Hepatocyte (in vitro differentiated cells): ENCODE results near the gene TCF12. TPM values are rescaled to one million over a fixed set of nuclear protein-coding genes. Genes with fewer than 3 reads are reported as not detected.

ENCODE experiments used
- DNase-seq: peaks from one replicate; pipeline ENCODE4 v3.0.0-alpha.2; 2016; ENCODE audit warnings: low spot score
- H2AFZ ChIP-seq: fragments of 200-600 bp; sonication (generic); 2 replicates; pipeline ENCODE4 v1.6.0; 2016; ENCODE audit warnings: antibody characterized with exemption, mild to moderate bottlenecking
- H3K27ac ChIP-seq: fragments of 200-600 bp; sonication (generic); 2 replicates; pipeline ENCODE4 v1.5.1; 2016; ENCODE audit warnings: mild to moderate bottlenecking
- H3K27me3 ChIP-seq: fragments of 200-600 bp; sonication (generic); 2 replicates; pipeline ENCODE4 v1.6.1; 2016
- H3K36me3 ChIP-seq: fragments of 200-600 bp; sonication (generic); replicated peaks from 2 replicates; pipeline ENCODE4 v1.5.1; 2016; ENCODE audit warnings: low read depth; ENCODE audit not compliant: insufficient read depth
- H3K4me1 ChIP-seq: fragments of 200-600 bp; sonication (generic); 2 replicates; pipeline ENCODE4 v1.5.1; 2016; ENCODE audit warnings: mild to moderate bottlenecking, moderate library complexity; ENCODE audit not compliant: insufficient read depth
- H3K4me2 ChIP-seq: fragments of 200-600 bp; sonication (generic); 2 replicates; pipeline ENCODE4 v1.6.0; 2016
- H3K4me3 ChIP-seq: fragments of 200-600 bp; sonication (generic); 2 replicates; pipeline ENCODE4 v1.5.1; 2016; ENCODE audit warnings: mild to moderate bottlenecking
- H3K79me2 ChIP-seq: fragments of 200-600 bp; sonication (generic); 2 replicates; pipeline ENCODE4 v1.6.0; 2017; ENCODE audit warnings: mild to moderate bottlenecking
- H3K9me2 ChIP-seq: fragments of 200-600 bp; sonication (generic); replicated peaks from 2 replicates; pipeline ENCODE4 v1.6.0; 2017; ENCODE audit warnings: mild to moderate bottlenecking; ENCODE audit not compliant: insufficient read depth
- H3K9me3 ChIP-seq: fragments of 200-600 bp; sonication (generic); 2 replicates; pipeline ENCODE4 v1.5.1; 2016; ENCODE audit warnings: low read depth, mild to moderate bottlenecking
- H4K20me1 ChIP-seq: fragments of 200-600 bp; sonication (generic); 2 replicates; pipeline ENCODE4 v1.6.0; 2016; ENCODE audit warnings: mild to moderate bottlenecking; ENCODE audit not compliant: insufficient read depth, poor library complexity, severe bottlenecking
- CTCF ChIP-seq: fragments of 200-600 bp; sonication (generic); IDR thresholded peaks from 2 replicates; pipeline ENCODE4 v1.5.1; 2016; ENCODE audit warnings: antibody characterized with exemption, mild to moderate bottlenecking; ENCODE audit not compliant: poor library complexity
- EZH2 ChIP-seq: fragments of 200-600 bp; sonication (generic); IDR thresholded peaks from 2 replicates; pipeline ENCODE4 v1.6.1; 2016; ENCODE audit warnings: antibody characterized with exemption, mild to moderate bottlenecking, borderline replicate concordance
- EZH2phosphoT487 ChIP-seq: fragments of 200-600 bp; sonication (generic); IDR thresholded peaks from one replicate; pipeline ENCODE4 v1.6.1; 2018; ENCODE audit warnings: antibody characterized with exemption, mild to moderate bottlenecking, low read depth, moderate library complexity; ENCODE audit not compliant: unreplicated experiment, severe bottlenecking
- WGBS: methylation state at CpG from one replicate; pipeline ENCODE4 v1.1.6; 2016; ENCODE audit warnings: low lambda C conversion rate; ENCODE audit errors: missing lambda C conversion rate; 5-methylcytosine and 5-hydroxymethylcytosine counted together
- polyA plus RNA-seq: library from polyadenylated mRNA; unstranded; fragments of >200 nt; fragmentation: Nextera tagmentation; extraction: Ambion mirVana; gene quantifications from 2 replicates; pipeline ENCODE4 v1.2.1, GENCODE V29; 2016
- total RNA-seq: library from RNA; depleted of rRNA; stranded (reverse); fragments of >200 nt; gene quantifications from 2 replicates; pipeline ENCODE4 v1.2.3, GENCODE V29; 2014

The TCF12 gene
- total and polyA plus RNA-seq, 2 experiments from 2014 or later = 42.0 to 93.2 TPM

- H2AFZ ChIP-seq = no peak overlapping the region
- H3K4me2 ChIP-seq = peak overlapping the region; percentile 30
- WGBS = 76% methylated on average over 3 of the region's 3 CpGs
- peaks cover 100% of the 10 kb centered on the region for H3K79me2 ChIP-seq
- TF ChIP-seq EZH2phosphoT487 (no peak), EZH2 (no peak)
- no peaks in the 10 kb centered on the region for H3K9me3 ChIP-seq
- no peak for DNase-seq
- no peaks in the 10 kb centered on the region for H3K9me2 ChIP-seq
- no peak overlapping the region for H3K27ac ChIP-seq
- H3K36me3 ChIP-seq = no peaks in the 10 kb centered on the region
- H3K4me3 ChIP-seq = no peak overlapping the region
- H3K27me3 ChIP-seq = no peaks in the 10 kb centered on the region
- H3K4me1 ChIP-seq = peaks cover 7% of the 10 kb centered on the region
- H4K20me1 ChIP-seq = peaks cover 54% of the 10 kb centered on the region
Observed at GRCh38 chr15:57033715-57034439, 115.4 kb downstream of the TCF12 start.

- Histone ChIP-seq H3K4me2 (no peak overlapping the region), H3K79me2 (peaks cover 100% of the 10 kb centered on the region), H3K9me3 (no peaks in the 10 kb centered on the region), H3K9me2 (no peaks in the 10 kb centered on the region), H3K36me3 (no peaks in the 10 kb centered on the region), H3K4me3 (no peak overlapping the region), H3K27me3 (no peaks in the 10 kb centered on the region), H3K27ac (no peak overlapping the region), H4K20me1 (peaks cover 52% of the 10 kb centered on the region), H3K4me1 (peaks cover 7% of the 10 kb centered on the region), H2AFZ (no peak overlapping the region)
- TF ChIP-seq CTCF (no peak), EZH2 (no peak), EZH2phosphoT487 (no peak)
- 81% methylated on average over 1 of the region's 1 CpG for WGBS
- DNase-seq = no peak
Observed at GRCh38 chr15:57034613-57035012, 116.2 kb downstream of the TCF12 start.

GRCh38 chr15:57035664-57036063 is 117.2 kb downstream of the TCF12 start:
- no peak overlapping the region for H3K27ac ChIP-seq
- no peak for TF ChIP-seq CTCF
- no peak for TF ChIP-seq EZH2phosphoT487
- TF ChIP-seq EZH2 = no peak
- peaks cover 99% of the 10 kb centered on the region for H3K79me2 ChIP-seq
- 53% methylated on average over 5 of the region's 5 CpGs for WGBS
- H4K20me1 ChIP-seq = peaks cover 49% of the 10 kb centered on the region
- H3K36me3 ChIP-seq = no peaks in the 10 kb centered on the region
- no peaks in the 10 kb centered on the region for H3K9me2 ChIP-seq
- H3K4me3 ChIP-seq = no peak overlapping the region
- no peak for DNase-seq
- H2AFZ ChIP-seq = no peak overlapping the region
- H3K9me3 ChIP-seq = no peaks in the 10 kb centered on the region
- H3K27me3 ChIP-seq = no peaks in the 10 kb centered on the region
- H3K4me1 ChIP-seq = peaks cover 7% of the 10 kb centered on the region
- no peak overlapping the region for H3K4me2 ChIP-seq

GRCh38 chr15:57036352-57036751 is 117.9 kb downstream of the TCF12 start:
- 56% methylated on average over 1 of the region's 1 CpG for WGBS
- no peak overlapping the region for H3K4me3 ChIP-seq
- H2AFZ ChIP-seq = no peak overlapping the region
- H3K9me2 ChIP-seq = no peaks in the 10 kb centered on the region
- peaks cover 7% of the 10 kb centered on the region for H3K4me1 ChIP-seq
- peaks cover 99% of the 10 kb centered on the region for H3K79me2 ChIP-seq
- H3K9me3 ChIP-seq = no peaks in the 10 kb centered on the region
- no peak for DNase-seq
- H3K27me3 ChIP-seq = no peaks in the 10 kb centered on the region
- TF ChIP-seq EZH2phosphoT487 = no peak
- TF ChIP-seq EZH2 = no peak
- no peak for TF ChIP-seq CTCF
- H3K27ac ChIP-seq = no peak overlapping the region
- H3K36me3 ChIP-seq = no peaks in the 10 kb centered on the region
- H3K4me2 ChIP-seq = no peak overlapping the region
- H4K20me1 ChIP-seq = peaks cover 47% of the 10 kb centered on the region
